ENCODE measurements around the gene TNK1.

TNK1 gene

DNA sequence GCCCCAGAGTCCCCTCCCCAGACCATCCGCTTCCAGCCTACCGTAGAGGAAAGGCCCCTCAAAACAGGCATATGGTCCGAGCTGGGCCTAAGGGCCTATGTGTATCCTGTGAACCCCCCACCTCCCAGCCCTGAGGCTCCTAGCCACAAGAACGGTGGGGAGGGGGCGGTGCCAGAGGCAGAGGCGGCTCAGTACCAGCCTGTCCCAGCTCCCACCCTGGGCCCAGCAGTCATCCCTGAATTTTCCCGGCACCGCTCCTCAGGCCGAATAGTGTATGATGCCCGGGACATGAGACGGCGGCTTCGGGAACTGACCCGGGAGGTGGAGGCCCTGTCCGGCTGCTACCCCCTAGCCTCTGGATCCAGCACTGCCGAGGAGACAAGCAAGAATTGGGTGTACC, 40.3 kb downstream of the TNK1 start:
- H3K4me3 ChIP-seq (ENCODE audit: low read depth, low read length), result no peak overlapping the region
- no peak for DNase-seq (ENCODE audit: low read depth)
- TF ChIP-seq, protein P1, sequence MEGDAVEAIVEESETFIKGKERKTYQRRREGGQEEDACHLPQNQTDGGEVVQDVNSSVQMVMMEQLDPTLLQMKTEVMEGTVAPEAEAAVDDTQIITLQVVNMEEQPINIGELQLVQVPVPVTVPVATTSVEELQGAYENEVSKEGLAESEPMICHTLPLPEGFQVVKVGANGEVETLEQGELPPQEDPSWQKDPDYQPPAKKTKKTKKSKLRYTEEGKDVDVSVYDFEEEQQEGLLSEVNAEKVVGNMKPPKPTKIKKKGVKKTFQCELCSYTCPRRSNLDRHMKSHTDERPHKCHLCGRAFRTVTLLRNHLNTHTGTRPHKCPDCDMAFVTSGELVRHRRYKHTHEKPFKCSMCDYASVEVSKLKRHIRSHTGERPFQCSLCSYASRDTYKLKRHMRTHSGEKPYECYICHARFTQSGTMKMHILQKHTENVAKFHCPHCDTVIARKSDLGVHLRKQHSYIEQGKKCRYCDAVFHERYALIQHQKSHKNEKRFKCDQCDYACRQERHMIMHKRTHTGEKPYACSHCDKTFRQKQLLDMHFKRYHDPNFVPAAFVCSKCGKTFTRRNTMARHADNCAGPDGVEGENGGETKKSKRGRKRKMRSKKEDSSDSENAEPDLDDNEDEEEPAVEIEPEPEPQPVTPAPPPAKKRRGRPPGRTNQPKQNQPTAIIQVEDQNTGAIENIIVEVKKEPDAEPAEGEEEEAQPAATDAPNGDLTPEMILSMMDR (conservative IDR thresholded peaks at IDR 0.05; ENCODE audit: low read depth, low read length), result no peak

DNA sequence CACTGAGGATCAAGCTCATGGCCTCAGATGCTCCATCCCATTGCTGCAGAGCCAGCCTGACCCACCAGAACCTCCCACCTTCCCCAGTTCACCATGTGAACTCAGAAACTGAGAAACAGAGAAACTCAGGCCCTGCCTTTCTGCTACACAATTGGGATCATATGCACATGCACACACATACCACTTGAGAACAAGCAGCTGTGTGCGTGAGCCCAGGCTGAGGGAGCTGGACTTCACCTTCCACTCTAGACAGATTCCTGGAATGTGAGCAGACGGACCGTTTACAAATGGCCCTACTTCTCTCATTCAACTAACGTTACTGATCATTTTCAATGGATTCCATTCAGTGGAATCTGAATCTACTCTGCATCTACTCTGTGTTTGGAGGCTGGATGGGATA, 42.8 kb downstream of the TNK1 start:
- H3K4me3 ChIP-seq (ENCODE audit: low read depth, low read length), result no peak overlapping the region
- DNase-seq (ENCODE audit: low read depth), result no peak
- TF ChIP-seq, protein P1 (conservative IDR thresholded peaks at IDR 0.05; ENCODE audit: low read depth, low read length), result no peak

DNA sequence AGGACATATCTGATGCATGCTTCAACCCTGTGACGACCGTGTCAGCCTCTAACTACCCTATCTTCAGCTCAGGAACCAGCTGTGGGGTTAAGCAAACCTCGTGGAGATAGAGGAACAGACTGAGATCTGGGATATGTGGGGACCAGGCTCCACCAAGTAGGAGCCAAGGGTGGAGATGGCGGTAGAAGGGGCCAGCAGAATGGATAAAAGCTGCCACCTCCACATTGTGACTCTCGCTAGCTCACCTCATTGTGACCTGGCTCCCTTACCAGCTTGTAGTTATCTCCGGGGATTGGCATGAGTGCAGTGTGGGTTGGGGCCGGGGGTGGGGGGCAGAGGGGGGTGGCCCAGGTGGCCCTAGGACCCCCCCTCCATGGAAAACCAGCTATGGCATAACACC, 44.4 kb downstream of the TNK1 start, which contains the start of gene SPEM2:
TSS of gene SPEM2 (plus strand) at position 301 of the 400 bp plus-strand sequence. CDS start at position 374, 73 bp downstream.
- H3K4me3 ChIP-seq (ENCODE audit: low read depth, low read length), result no peak within 1 kb of the TSS
- TF ChIP-seq, protein P1 (conservative IDR thresholded peaks at IDR 0.05; ENCODE audit: low read depth, low read length), result no peak
- no peak for DNase-seq (ENCODE audit: low read depth)

DNA sequence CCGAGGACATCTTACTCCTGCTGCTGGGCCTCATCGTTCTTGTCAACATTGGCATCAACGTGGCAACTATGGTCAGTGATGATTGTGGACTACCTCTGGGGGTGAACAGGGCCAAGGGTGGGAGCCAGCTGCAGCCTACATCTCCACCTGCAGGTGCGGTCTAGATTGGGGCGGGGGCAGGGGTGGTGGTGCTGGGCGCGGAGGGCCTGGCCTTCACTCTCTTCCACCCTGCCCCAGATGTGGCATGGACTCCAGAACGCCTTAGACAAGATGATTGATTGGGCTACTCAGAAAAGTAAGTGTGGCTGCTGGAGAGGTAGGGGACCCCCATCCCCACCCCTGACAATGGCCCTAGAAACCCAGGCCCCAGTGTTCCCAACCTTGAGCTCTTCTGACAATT, 44.9 kb downstream of the TNK1 start:
- no peak overlapping the region for H3K4me3 ChIP-seq (ENCODE audit: low read depth, low read length)
- DNase-seq (ENCODE audit: low read depth), result no peak
- TF ChIP-seq, protein P1 (conservative IDR thresholded peaks at IDR 0.05; ENCODE audit: low read depth, low read length), result no peak

DNA sequence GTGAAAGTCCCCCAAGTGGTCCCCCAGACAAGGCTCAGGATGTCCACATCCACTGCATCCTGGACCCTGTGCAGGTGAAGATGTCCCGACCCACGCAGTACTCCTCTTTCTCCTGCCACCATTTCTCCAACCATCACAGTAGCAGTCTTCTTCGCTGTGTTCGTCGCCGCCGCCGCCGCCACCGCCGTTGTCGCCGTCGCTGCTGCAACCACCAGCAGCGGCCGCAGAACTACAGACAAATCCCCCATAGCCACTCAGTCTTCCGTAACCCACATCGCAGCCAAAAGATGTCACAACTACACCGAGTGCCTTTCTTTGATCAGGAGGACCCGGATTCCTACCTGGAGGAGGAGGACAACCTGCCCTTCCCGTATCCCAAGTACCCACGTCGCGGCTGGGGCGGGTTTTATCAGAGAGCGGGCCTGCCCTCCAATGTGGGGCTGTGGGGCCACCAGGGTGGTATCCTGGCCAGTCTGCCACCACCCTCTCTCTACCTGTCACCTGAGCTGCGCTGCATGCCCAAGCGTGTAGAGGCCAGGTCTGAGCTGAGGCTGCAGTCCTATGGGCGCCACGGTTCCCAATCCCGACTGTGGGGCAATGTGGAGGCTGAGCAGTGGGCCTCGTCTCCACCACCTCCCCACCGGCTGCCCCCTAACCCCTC, 45.4 kb downstream of the TNK1 start:
- no peak overlapping the region for H3K4me3 ChIP-seq (ENCODE audit: low read depth, low read length)
- TF ChIP-seq, protein P1 (conservative IDR thresholded peaks at IDR 0.05; ENCODE audit: low read depth, low read length), result no peak
- no peak for DNase-seq (ENCODE audit: low read depth)

DNA sequence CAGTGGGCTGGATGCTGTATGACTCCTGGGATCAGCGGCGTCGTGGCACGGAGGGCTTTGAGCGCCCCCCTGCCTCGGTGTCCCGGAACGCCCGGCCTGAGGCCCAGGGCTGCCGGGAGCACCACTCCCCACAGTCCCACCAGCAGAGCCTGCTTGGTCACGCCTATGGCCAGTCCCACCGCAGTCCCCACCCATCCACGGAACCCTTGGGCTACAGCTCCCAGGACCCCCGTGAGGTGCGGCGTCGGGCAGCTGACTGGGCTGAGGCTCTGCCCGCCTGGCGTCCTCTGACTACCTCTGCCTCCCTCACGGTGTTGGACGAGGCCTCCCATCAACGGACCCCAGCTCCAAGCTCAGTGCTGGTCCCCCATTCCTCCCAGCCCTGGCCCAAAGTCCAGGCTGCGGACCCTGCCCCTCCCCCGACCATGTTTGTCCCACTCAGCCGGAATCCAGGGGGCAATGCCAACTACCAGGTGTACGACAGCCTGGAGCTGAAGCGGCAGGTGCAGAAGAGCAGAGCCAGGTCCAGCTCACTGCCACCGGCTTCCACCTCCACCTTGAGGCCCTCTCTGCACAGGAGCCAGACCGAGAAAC, 46.1 kb downstream of the TNK1 start:
- DNase-seq (ENCODE audit: low read depth), result no peak
- TF ChIP-seq, protein P1 (conservative IDR thresholded peaks at IDR 0.05; ENCODE audit: low read depth, low read length), result no peak
- no peak overlapping the region for H3K4me3 ChIP-seq (ENCODE audit: low read depth, low read length)

DNA sequence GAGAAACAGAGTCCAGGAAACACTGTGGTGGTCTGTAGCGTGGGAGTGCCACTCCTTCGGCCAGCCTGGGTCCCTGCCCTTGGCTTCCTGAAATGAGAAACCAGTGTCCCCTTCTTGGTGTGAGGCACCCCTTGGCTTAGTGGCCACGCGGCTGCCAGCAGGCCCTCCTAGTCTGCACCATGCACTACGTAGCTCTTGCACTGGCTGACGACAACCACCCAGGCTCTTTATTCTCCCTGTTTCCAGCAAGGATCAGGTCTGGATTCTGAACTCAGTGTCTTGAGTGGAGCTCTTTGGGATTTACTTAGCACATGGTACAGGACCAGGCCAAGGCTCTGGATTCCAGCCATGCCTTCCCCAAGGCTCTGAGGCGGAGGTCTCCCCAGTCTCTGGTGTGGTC, 46.7 kb downstream of the TNK1 start:
- H3K4me3 ChIP-seq (ENCODE audit: low read depth, low read length), result no peak overlapping the region
- TF ChIP-seq, protein P1 (conservative IDR thresholded peaks at IDR 0.05; ENCODE audit: low read depth, low read length), result no peak
- DNase-seq (ENCODE audit: low read depth), result no peak

Data from choroid plexus epithelial cell (primary cell).